HEK293 (cell line): ENCODE measurements around the gene MCHR1.

Source experiments
- CTCF ChIA-PET: fragments of 350-600 bp; formaldehyde crosslinking; extraction: SDS; loops from one replicate; lab custom pipeline; 2021; ENCODE audit warnings: antibody characterized with exemption; lab: Yijun Ruan, JAX
- POLR2A ChIA-PET: fragments of 300-600 bp; formaldehyde crosslinking; extraction: SDS; loops from one replicate; lab custom pipeline; 2020; ENCODE audit warnings: antibody characterized with exemption, inconsistent platforms; lab: Yijun Ruan, JAX
- H3K27ac ChIP-seq: fragments of 200-500 bp; sonication (Bioruptor generic); 2 replicates; pipeline ENCODE4 v1.5.1; 2014; ENCODE audit warnings: low read depth, low read length, control low read depth, inconsistent platforms; ENCODE audit errors: extremely low read depth
- H3K36me3 ChIP-seq, 2 experiments: fragments of 200-500 bp in 1 of 2; sonication (Bioruptor generic) in 1 of 2; 1 replicate in 1 of 2; 2 replicates in 1 of 2; pipeline ENCODE4 v1.5.1; 2014 to 2017; ENCODE audit warnings: inconsistent platforms in 2 of 2, low read length in 2 of 2; ENCODE audit not compliant: control insufficient read depth in 2 of 2, insufficient read depth in 1 of 2
- H3K4me1 ChIP-seq: fragments of 200-500 bp; sonication (Bioruptor generic); 2 replicates; pipeline ENCODE4 v1.5.1; 2014; ENCODE audit warnings: mild to moderate bottlenecking, low read length, inconsistent platforms; ENCODE audit not compliant: control insufficient read depth, insufficient read depth
- H3K4me3 ChIP-seq: 2 replicates; pipeline ENCODE4 v1.5.1; 2011; ENCODE audit warnings: low read depth, mild to moderate bottlenecking, control low read depth, low read length, moderate library complexity
- H3K9me3 ChIP-seq: fragments of 200-500 bp; sonication (Bioruptor generic); 2 replicates; pipeline ENCODE4 v1.5.1; 2014; ENCODE audit warnings: low read depth, low read length, inconsistent platforms; ENCODE audit not compliant: control insufficient read depth, insufficient read depth
- BCL6B ChIP-seq: fragments of 450-650 bp; formaldehyde crosslinking; IDR thresholded peaks from 2 replicates; pipeline ENCODE4 v1.5.1; 2017; ENCODE audit warnings: missing biosample characterization, missing genetic modification characterization
- EGR2 ChIP-seq: fragments of 450-650 bp; formaldehyde crosslinking; IDR thresholded peaks from 2 replicates; pipeline ENCODE4 v1.5.1; 2016; ENCODE audit warnings: low read depth, missing biosample characterization, missing genetic modification characterization
- GLI2 ChIP-seq: fragments of 450-650 bp; formaldehyde crosslinking; IDR thresholded peaks from 2 replicates; pipeline ENCODE4; 2017; ENCODE audit warnings: missing biosample characterization, missing genetic modification characterization, low read depth, borderline replicate concordance
- GLIS1 ChIP-seq: fragments of 450-650 bp; formaldehyde crosslinking; IDR thresholded peaks from 2 replicates; pipeline ENCODE4 v1.5.1; 2016; ENCODE audit warnings: missing biosample characterization, missing genetic modification characterization
- ZBTB44 ChIP-seq: fragments of 450-650 bp; IDR thresholded peaks from 2 replicates; pipeline ENCODE4 v1.5.1; 2018; ENCODE audit warnings: missing biosample characterization, mild to moderate bottlenecking, missing genetic modification characterization
- ZIC2 ChIP-seq: fragments of 450-650 bp; formaldehyde crosslinking; IDR thresholded peaks from 2 replicates; pipeline ENCODE4 v1.5.1; 2016; ENCODE audit warnings: missing biosample characterization, missing genetic modification characterization
- ZNF146 ChIP-seq: fragments of 450-650 bp; formaldehyde crosslinking; IDR thresholded peaks from 2 replicates; pipeline ENCODE4 v1.5.1; 2016; ENCODE audit warnings: missing biosample characterization, missing genetic modification characterization
- ZNF157 ChIP-seq: fragments of 450-650 bp; formaldehyde crosslinking; IDR thresholded peaks from 2 replicates; pipeline ENCODE4 v1.5.1; 2016; ENCODE audit warnings: missing biosample characterization, missing genetic modification characterization
- ZNF37A ChIP-seq: fragments of 450-650 bp; IDR thresholded peaks from 2 replicates; pipeline ENCODE4 v1.5.1; 2018; ENCODE audit warnings: missing biosample characterization, missing genetic modification characterization
- ZNF585B ChIP-seq: fragments of 450-650 bp; formaldehyde crosslinking; IDR thresholded peaks from 2 replicates; pipeline ENCODE4 v1.5.1; 2016; ENCODE audit warnings: missing biosample characterization, missing genetic modification characterization
- ZNF626 ChIP-seq: fragments of 450-650 bp; sonication (Bioruptor Pico); formaldehyde crosslinking; IDR thresholded peaks from 2 replicates; pipeline ENCODE4 v1.5.1; 2018; ENCODE audit warnings: missing biosample characterization, missing genetic modification characterization, inconsistent platforms
- ZNF629 ChIP-seq: fragments of 450-650 bp; formaldehyde crosslinking; IDR thresholded peaks from 2 replicates; pipeline ENCODE4 v1.5.1; 2017; ENCODE audit warnings: missing biosample characterization, missing genetic modification characterization
- ZNF660 ChIP-seq: fragments of 450-650 bp; IDR thresholded peaks from 2 replicates; pipeline ENCODE4 v1.5.1; 2018; ENCODE audit warnings: missing biosample characterization, mild to moderate bottlenecking, missing genetic modification characterization
- ZNF677 ChIP-seq: fragments of 450-650 bp; IDR thresholded peaks from 2 replicates; pipeline ENCODE4 v1.5.0; 2018; ENCODE audit warnings: missing biosample characterization, mild to moderate bottlenecking, missing genetic modification characterization, moderate library complexity
- ZNF768 ChIP-seq: fragments of 450-650 bp; formaldehyde crosslinking; IDR thresholded peaks from 2 replicates; pipeline ENCODE4 v1.5.1; 2018; ENCODE audit warnings: missing biosample characterization, mild to moderate bottlenecking, missing genetic modification characterization
- ZNF777 ChIP-seq: fragments of 450-650 bp; formaldehyde crosslinking; IDR thresholded peaks from 2 replicates; pipeline ENCODE4 v1.5.1; 2017; ENCODE audit warnings: missing biosample characterization, missing genetic modification characterization, borderline replicate concordance
- ZNF785 ChIP-seq: fragments of 450-650 bp; formaldehyde crosslinking; IDR thresholded peaks from 2 replicates; pipeline ENCODE4 v1.5.1; 2016; ENCODE audit warnings: missing biosample characterization, missing genetic modification characterization
- ZNF837 ChIP-seq: fragments of 450-650 bp; formaldehyde crosslinking; IDR thresholded peaks from 2 replicates; pipeline ENCODE4 v1.5.1; 2016; ENCODE audit warnings: missing biosample characterization, missing genetic modification characterization
- ZNF843 ChIP-seq: fragments of 450-650 bp; formaldehyde crosslinking; IDR thresholded peaks from 2 replicates; pipeline ENCODE4 v1.5.1; 2016; ENCODE audit warnings: missing biosample characterization, missing genetic modification characterization
- ZXDB ChIP-seq: fragments of 450-650 bp; formaldehyde crosslinking; IDR thresholded peaks from 2 replicates; pipeline ENCODE4 v1.5.1; 2016; ENCODE audit warnings: missing biosample characterization, missing genetic modification characterization
- TF ChIP-seq, protein P1 (sequence below): fragments of 450-650 bp; formaldehyde crosslinking; IDR thresholded peaks from 2 replicates; pipeline ENCODE4 v1.5.1; 2016; ENCODE audit warnings: missing biosample characterization, missing genetic modification characterization
- TF ChIP-seq, protein P2 (sequence below): fragments of 450-650 bp; formaldehyde crosslinking; optimal IDR thresholded peaks from 2 replicates; pipeline ENCODE3; 2016; ENCODE audit warnings: missing biosample characterization, mild to moderate bottlenecking, missing genetic modification characterization

Gene MCHR1

GRCh38 chr22:40679964-40680818, 907 bp downstream of the MCHR1 start:
- CTCF ChIA-PET: interaction anchor here (0.6 to 2.6 kb wide), 6 partner anchors 13 to 219 kb away, joined by 3 to 9 read pairs (median 4); no protein-coding TSS in a partner anchor
- peak; percentile 43 for TF ChIP-seq GLIS1 (tag by site-specific recombination)
- TF ChIP-seq, protein P1, sequence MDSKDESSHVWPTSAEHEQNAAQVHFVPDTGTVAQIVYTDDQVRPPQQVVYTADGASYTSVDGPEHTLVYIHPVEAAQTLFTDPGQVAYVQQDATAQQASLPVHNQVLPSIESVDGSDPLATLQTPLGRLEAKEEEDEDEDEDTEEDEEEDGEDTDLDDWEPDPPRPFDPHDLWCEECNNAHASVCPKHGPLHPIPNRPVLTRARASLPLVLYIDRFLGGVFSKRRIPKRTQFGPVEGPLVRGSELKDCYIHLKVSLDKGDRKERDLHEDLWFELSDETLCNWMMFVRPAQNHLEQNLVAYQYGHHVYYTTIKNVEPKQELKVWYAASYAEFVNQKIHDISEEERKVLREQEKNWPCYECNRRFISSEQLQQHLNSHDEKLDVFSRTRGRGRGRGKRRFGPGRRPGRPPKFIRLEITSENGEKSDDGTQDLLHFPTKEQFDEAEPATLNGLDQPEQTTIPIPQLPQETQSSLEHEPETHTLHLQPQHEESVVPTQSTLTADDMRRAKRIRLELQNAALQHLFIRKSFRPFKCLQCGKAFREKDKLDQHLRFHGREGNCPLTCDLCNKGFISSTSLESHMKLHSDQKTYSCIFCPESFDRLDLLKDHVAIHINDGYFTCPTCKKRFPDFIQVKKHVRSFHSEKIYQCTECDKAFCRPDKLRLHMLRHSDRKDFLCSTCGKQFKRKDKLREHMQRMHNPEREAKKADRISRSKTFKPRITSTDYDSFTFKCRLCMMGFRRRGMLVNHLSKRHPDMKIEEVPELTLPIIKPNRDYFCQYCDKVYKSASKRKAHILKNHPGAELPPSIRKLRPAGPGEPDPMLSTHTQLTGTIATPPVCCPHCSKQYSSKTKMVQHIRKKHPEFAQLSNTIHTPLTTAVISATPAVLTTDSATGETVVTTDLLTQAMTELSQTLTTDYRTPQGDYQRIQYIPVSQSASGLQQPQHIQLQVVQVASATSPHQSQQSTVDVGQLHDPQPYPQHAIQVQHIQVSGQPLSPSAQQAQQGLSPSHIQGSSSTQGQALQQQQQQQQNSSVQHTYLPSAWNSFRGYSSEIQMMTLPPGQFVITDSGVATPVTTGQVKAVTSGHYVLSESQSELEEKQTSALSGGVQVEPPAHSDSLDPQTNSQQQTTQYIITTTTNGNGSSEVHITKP (tag by site-specific recombination): peak; percentile 30; the same call in 1 of the 2 replicates
- TF ChIP-seq ZNF37A: no peak
- peak; percentile 9; the same call in 1 of the 2 replicates for TF ChIP-seq EGR2
- no peaks in the 10 kb centered on the region for H3K36me3 ChIP-seq
- no peaks in the 10 kb centered on the region; the same call in 1 of the 2 replicates for H3K4me1 ChIP-seq
- POLR2A ChIA-PET: interaction anchor here (0.6 to 2.1 kb wide), 5 partner anchors 29 to 226 kb away, joined by 3 to 13 read pairs (median 3); partner anchors contain the start of genes MRTFA and ST13
- H3K9me3 ChIP-seq: no peaks in the 10 kb centered on the region
- no peak overlapping the region for H3K4me3 ChIP-seq
- H3K27ac ChIP-seq: no peak overlapping the region

DNA sequence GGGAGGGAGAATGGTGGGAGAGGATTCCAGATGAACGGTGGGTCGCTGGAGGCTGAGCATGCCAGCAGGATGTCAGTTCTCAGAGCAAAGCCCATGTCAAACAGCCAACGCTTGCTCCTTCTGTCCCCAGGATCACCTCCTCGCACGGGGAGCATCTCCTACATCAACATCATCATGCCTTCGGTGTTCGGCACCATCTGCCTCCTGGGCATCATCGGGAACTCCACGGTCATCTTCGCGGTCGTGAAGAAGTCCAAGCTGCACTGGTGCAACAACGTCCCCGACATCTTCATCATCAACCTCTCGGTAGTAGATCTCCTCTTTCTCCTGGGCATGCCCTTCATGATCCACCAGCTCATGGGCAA, 1.5 kb downstream of the MCHR1 start:
- CTCF ChIA-PET: interaction anchor here (1.6 to 2.6 kb wide), 2 partner anchors 37 to 80 kb away, joined by 5 to 9 read pairs; no protein-coding TSS in a partner anchor
- POLR2A ChIA-PET: interaction anchor here (0.6 to 1.5 kb wide), 2 partner anchors 28 to 44 kb away, joined by 3 read pairs; partner anchors contain the start of gene MRTFA
- Histone ChIP-seq H3K4me1 (no peaks in the 10 kb centered on the region; the same call in 1 of the 2 replicates), H3K9me3 (no peaks in the 10 kb centered on the region), H3K36me3 (no peaks in the 10 kb centered on the region), H3K27ac (no peak overlapping the region), H3K4me3 (no peak overlapping the region)
- TF ChIP-seq ZNF843 (tag by site-specific recombination) (no peak), ZNF777 (no peak), ZNF626 (tag by site-specific recombination) (no peak)

- H3K4me1 ChIP-seq: no peaks in the 10 kb centered on the region; the same call in 1 of the 2 replicates
- no peak overlapping the region for H3K4me3 ChIP-seq
- H3K36me3 ChIP-seq: no peaks in the 10 kb centered on the region
- ChIA-PET CTCF (interaction anchor here (0.6 to 3.3 kb wide), 4 partner anchors 36 to 100 kb away, joined by 4 to 86 read pairs (median 6); no protein-coding TSS in a partner anchor), POLR2A (interaction anchor here (0.6 kb wide), 1 partner anchor 53 kb away, joined by 3 read pairs; no protein-coding TSS in a partner anchor)
- H3K9me3 ChIP-seq: no peaks in the 10 kb centered on the region
- H3K27ac ChIP-seq: no peak overlapping the region
- TF ChIP-seq ZNF146 (tag by site-specific recombination) (no peak), GLI2 (tag by site-specific recombination) (no peak), ZNF837 (tag by site-specific recombination) (no peak), ZIC2 (tag by site-specific recombination) (no peak), ZNF629 (tag by site-specific recombination) (no peak), ZNF626 (tag by site-specific recombination) (no peak), ZNF677 (no peak), ZNF660 (tag by site-specific recombination) (no peak), ZNF768 (no peak), ZBTB44 (tag by site-specific recombination) (no peak), ZNF785 (tag by site-specific recombination) (no peak), ZNF585B (tag by site-specific recombination) (no peak), ZXDB (tag by site-specific recombination) (no peak), BCL6B (tag by site-specific recombination) (no peak), ZNF157 (tag by site-specific recombination) (no peak)
- TF ChIP-seq, protein P2, sequence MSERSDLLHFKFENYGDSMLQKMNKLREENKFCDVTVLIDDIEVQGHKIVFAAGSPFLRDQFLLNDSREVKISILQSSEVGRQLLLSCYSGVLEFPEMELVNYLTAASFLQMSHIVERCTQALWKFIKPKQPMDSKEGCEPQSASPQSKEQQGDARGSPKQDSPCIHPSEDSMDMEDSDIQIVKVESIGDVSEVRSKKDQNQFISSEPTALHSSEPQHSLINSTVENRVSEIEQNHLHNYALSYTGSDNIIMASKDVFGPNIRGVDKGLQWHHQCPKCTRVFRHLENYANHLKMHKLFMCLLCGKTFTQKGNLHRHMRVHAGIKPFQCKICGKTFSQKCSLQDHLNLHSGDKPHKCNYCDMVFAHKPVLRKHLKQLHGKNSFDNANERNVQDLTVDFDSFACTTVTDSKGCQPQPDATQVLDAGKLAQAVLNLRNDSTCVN (tag by site-specific recombination): no peak
Measured at GRCh38 chr22:40681451-40681850, 2.2 kb downstream of the MCHR1 start.
